Effector memory CD4-positive, alpha-beta T cell (primary cell): Measurements from ENCODE around the gene MED27.
"Not testable (repeated sequence)": the region's sequence is repeated elsewhere in the genome, so short reads cannot be mapped to it uniquely, and the experiment has no call there.

ENCODE experiments used
- DNase-seq, 3 donors: peaks; one replicate each; pipeline ENCODE4 v3.0.0-alpha.2; 2020
- H3K27ac ChIP-seq: 2 replicates; pipeline ENCODE4 v1.7.0; 2013; ENCODE audit warnings: mild to moderate bottlenecking, low read length, moderate library complexity; ENCODE audit not compliant: insufficient read depth, poor library complexity, severe bottlenecking
- H3K27me3 ChIP-seq: replicated peaks from 2 replicates; pipeline ENCODE4 v1.7.0; 2013; ENCODE audit warnings: mild to moderate bottlenecking, low read length; ENCODE audit not compliant: insufficient read depth, control insufficient read depth, poor library complexity, severe bottlenecking
- H3K36me3 ChIP-seq: 2 replicates; pipeline ENCODE4 v1.7.0; 2013; ENCODE audit warnings: mild to moderate bottlenecking, low read length, moderate library complexity; ENCODE audit not compliant: control insufficient read depth, insufficient read depth
- H3K4me1 ChIP-seq: 2 replicates; pipeline ENCODE4 v1.7.0; 2013; ENCODE audit warnings: low read length, mild to moderate bottlenecking; ENCODE audit not compliant: control insufficient read depth, insufficient read depth, poor library complexity, severe bottlenecking
- H3K4me3 ChIP-seq: 2 replicates; pipeline ENCODE4 v1.7.0; 2013; ENCODE audit warnings: low read length, low read depth, mild to moderate bottlenecking; ENCODE audit not compliant: insufficient read depth, poor library complexity, severe bottlenecking
- H3K9me3 ChIP-seq: 2 replicates; pipeline ENCODE4 v1.7.0; 2013; ENCODE audit warnings: mild to moderate bottlenecking, low read length, moderate library complexity; ENCODE audit not compliant: control insufficient read depth

Gene MED27

GRCh38 chr9:132061526-132061925 lies 18.1 kb downstream of the MED27 start:
- no peak for DNase-seq
- Histone ChIP-seq H3K27ac (no peak overlapping the region), H3K36me3 (peaks cover 26% of the 10 kb centered on the region), H3K9me3 (no peaks in the 10 kb centered on the region), H3K4me3 (no peak overlapping the region), H3K4me1 (no peaks in the 10 kb centered on the region), H3K27me3 (no peaks in the 10 kb centered on the region)

GRCh38 chr9:132059361-132059760 lies 20.3 kb downstream of the MED27 start:
- no peak for DNase-seq
- H3K4me1 ChIP-seq: no peaks in the 10 kb centered on the region
- no peaks in the 10 kb centered on the region for H3K9me3 ChIP-seq
- H3K27ac ChIP-seq: no peak overlapping the region
- H3K4me3 ChIP-seq: no peak overlapping the region
- no peaks in the 10 kb centered on the region for H3K27me3 ChIP-seq
- peaks cover 23% of the 10 kb centered on the region for H3K36me3 ChIP-seq

- H3K27me3 ChIP-seq, H3K9me3 ChIP-seq, DNase-seq, H3K4me1 ChIP-seq, H3K27ac ChIP-seq, H3K4me3 ChIP-seq: not testable (repeated sequence)
- peaks cover 14% of the 10 kb centered on the region for H3K36me3 ChIP-seq
Observed at GRCh38 chr9:132058226-132058625, 21.4 kb downstream of the MED27 start.

- H3K9me3 ChIP-seq: no peaks in the 10 kb centered on the region
- H3K27ac ChIP-seq: no peak overlapping the region
- H3K36me3 ChIP-seq: peaks cover 11% of the 10 kb centered on the region
- H3K4me3 ChIP-seq: no peak overlapping the region
- no peak for DNase-seq
- H3K4me1 ChIP-seq: no peaks in the 10 kb centered on the region
- H3K27me3 ChIP-seq: no peaks in the 10 kb centered on the region
Observed at GRCh38 chr9:132056717-132057560, 22.7 kb downstream of the MED27 start.

- no peaks in the 10 kb centered on the region for H3K9me3 ChIP-seq
- H3K4me3 ChIP-seq: no peak overlapping the region
- H3K27ac ChIP-seq: no peak overlapping the region
- no peak for DNase-seq
- no peaks in the 10 kb centered on the region for H3K4me1 ChIP-seq
- H3K36me3 ChIP-seq: peaks cover 11% of the 10 kb centered on the region
- no peaks in the 10 kb centered on the region for H3K27me3 ChIP-seq
Observed at GRCh38 chr9:132055756-132056155, 23.9 kb downstream of the MED27 start.

GRCh38 chr9:132054024-132054423 lies 25.6 kb downstream of the MED27 start:
- no peaks in the 10 kb centered on the region for H3K4me1 ChIP-seq
- no peak for DNase-seq
- no peaks in the 10 kb centered on the region for H3K27me3 ChIP-seq
- no peaks in the 10 kb centered on the region for H3K9me3 ChIP-seq
- no peak overlapping the region for H3K27ac ChIP-seq
- H3K36me3 ChIP-seq: peaks cover 10% of the 10 kb centered on the region
- no peak overlapping the region for H3K4me3 ChIP-seq

- H3K36me3 ChIP-seq: no peaks in the 10 kb centered on the region
- DNase-seq: no peak
- no peak overlapping the region for H3K27ac ChIP-seq
- H3K4me3 ChIP-seq: no peak overlapping the region
- no peaks in the 10 kb centered on the region for H3K27me3 ChIP-seq
- no peaks in the 10 kb centered on the region for H3K9me3 ChIP-seq
- no peaks in the 10 kb centered on the region for H3K4me1 ChIP-seq
Observed at GRCh38 chr9:132049900-132050299, 29.8 kb downstream of the MED27 start.

- Histone ChIP-seq H3K4me3 (no peak overlapping the region), H3K9me3 (no peaks in the 10 kb centered on the region), H3K27me3 (no peaks in the 10 kb centered on the region), H3K4me1 (no peaks in the 10 kb centered on the region), H3K27ac (no peak overlapping the region), H3K36me3 (no peaks in the 10 kb centered on the region)
- no peak for DNase-seq
Observed at GRCh38 chr9:132049323-132049882, 30.3 kb downstream of the MED27 start.

GRCh38 chr9:132048201-132048600 lies 31.5 kb downstream of the MED27 start:
- H3K4me3 ChIP-seq: no peak overlapping the region
- no peaks in the 10 kb centered on the region for H3K36me3 ChIP-seq
- H3K4me1 ChIP-seq: no peaks in the 10 kb centered on the region
- no peaks in the 10 kb centered on the region for H3K9me3 ChIP-seq
- H3K27me3 ChIP-seq: no peaks in the 10 kb centered on the region
- no peak overlapping the region for H3K27ac ChIP-seq
- DNase-seq: no peak

- Histone ChIP-seq H3K36me3 (no peaks in the 10 kb centered on the region), H3K27ac (no peak overlapping the region), H3K4me1 (no peaks in the 10 kb centered on the region), H3K4me3 (no peak overlapping the region), H3K27me3 (no peaks in the 10 kb centered on the region), H3K9me3 (no peaks in the 10 kb centered on the region)
- DNase-seq: no peak
Observed at GRCh38 chr9:132046456-132046855, 33.2 kb downstream of the MED27 start.
